HepG2 (cell line): Measurements from ENCODE around the gene PMM2. TPM values are rescaled to one million over a fixed set of nuclear protein-coding genes. Genes with fewer than 3 reads are reported as not detected.

Experiments
- BRD4 ChIP-seq: sonication (generic); formaldehyde crosslinking; IDR thresholded peaks from 2 replicates; pipeline ENCODE4 v1.4.0; 2020; ENCODE audit warnings: missing genetic modification reagents
- HNF4G ChIP-seq, 2 experiments: sonication (generic) in 1 of 2; formaldehyde crosslinking in 1 of 2; IDR thresholded peaks; 2 replicates each; pipeline versions ENCODE4 v1.4.0 to v1.6.1; 2011 to 2020; ENCODE audit warnings: borderline replicate concordance in 2 of 2, low read depth in 2 of 2, mild to moderate bottlenecking in 2 of 2, low read length in 1 of 2, missing genetic modification reagents in 1 of 2, moderate library complexity in 1 of 2
- MBD4 ChIP-seq: IDR thresholded peaks from 2 replicates; pipeline ENCODE4 v1.6.1; 2012; ENCODE audit warnings: low read length, inconsistent platforms, borderline replicate concordance
- MXD4 ChIP-seq: IDR thresholded peaks from 2 replicates; pipeline ENCODE4 v1.6.1; 2016; ENCODE audit warnings: mild to moderate bottlenecking, missing biosample characterization, missing genetic modification reagents
- NR2F6 ChIP-seq, 2 experiments: IDR thresholded peaks; 2 replicates each; pipeline ENCODE4 v1.6.1; 2016; ENCODE audit warnings: antibody characterized with exemption in 1 of 2, mild to moderate bottlenecking in 1 of 2
- SETDB1 ChIP-seq: sonication (generic); formaldehyde crosslinking; IDR thresholded peaks from 2 replicates; pipeline ENCODE4 v1.5.1; 2020; ENCODE audit warnings: missing genetic modification reagents, mild to moderate bottlenecking, borderline replicate concordance
- TBL1XR1 ChIP-seq: fragments of 150-350 bp; IDR thresholded peaks from 2 replicates; pipeline ENCODE4 v1.6.1; 2014; ENCODE audit warnings: borderline replicate concordance, low read length; ENCODE audit not compliant: partially characterized antibody
- ZFP41 ChIP-seq: sonication (generic); formaldehyde crosslinking; IDR thresholded peaks from 2 replicates; pipeline ENCODE4 v1.4.0; 2020; ENCODE audit warnings: mild to moderate bottlenecking, missing genetic modification reagents, borderline replicate concordance
- ZKSCAN5 ChIP-seq: sonication (generic); formaldehyde crosslinking; IDR thresholded peaks from 2 replicates; pipeline ENCODE4 v1.5.1; 2020; ENCODE audit warnings: mild to moderate bottlenecking, missing genetic modification reagents
- ZNF331 ChIP-seq: sonication (generic); formaldehyde crosslinking; IDR thresholded peaks from 2 replicates; pipeline ENCODE4 v1.4.0; 2020; ENCODE audit warnings: missing genetic modification reagents
- ZNF552 ChIP-seq: sonication (generic); formaldehyde crosslinking; IDR thresholded peaks from 2 replicates; pipeline ENCODE4 v1.9.0; 2022; ENCODE audit warnings: missing genetic modification reagents, mild to moderate bottlenecking, borderline replicate concordance
- ZNF619 ChIP-seq: sonication (generic); formaldehyde crosslinking; IDR thresholded peaks from 2 replicates; pipeline ENCODE4 v1.4.0; 2020; ENCODE audit warnings: mild to moderate bottlenecking, missing genetic modification reagents
- ZNF768 ChIP-seq: sonication (generic); formaldehyde crosslinking; IDR thresholded peaks from 2 replicates; pipeline ENCODE4 v1.4.0; 2020; ENCODE audit warnings: missing genetic modification reagents
- ZNF775 ChIP-seq: sonication (generic); formaldehyde crosslinking; IDR thresholded peaks from 2 replicates; pipeline ENCODE4 v1.4.0; 2020; ENCODE audit warnings: missing genetic modification reagents, mild to moderate bottlenecking, moderate library complexity, borderline replicate concordance
- polyA plus RNA-seq, 8 experiments: library from polyadenylated mRNA; depleted of rRNA in 3 of 8; stranded (reverse) in 7 of 8; unstranded in 1 of 8; fragments of >200 nt; fragmentation: Illumina TruSeq in 4 of 8; extraction: Trizol in 4 of 8; gene quantifications; 2 replicates each; pipeline versions ENCODE4 v1.2.1 to v1.2.3, GENCODE V29; 2011 to 2016; ENCODE audit warnings: low read depth in 4 of 8, missing spikeins in 1 of 8, mixed read lengths in 1 of 8; ENCODE audit not compliant: insufficient read depth in 1 of 8
- total RNA-seq, 5 experiments: library from RNA; depleted of rRNA; stranded (reverse); fragments of >200 nt; fragmentation: Illumina TruSeq; extraction: Trizol; gene quantifications; 2 replicates each; pipeline ENCODE4 v1.2.3, GENCODE V29; 2016; ENCODE audit warnings: low read depth in 1 of 5
- TF ChIP-seq, protein P1 (sequence below), 2 experiments: fragments of 450-650 bp in 1 of 2; sonication (generic) in 1 of 2; formaldehyde crosslinking in 1 of 2; IDR thresholded peaks; 2 replicates each; pipeline versions ENCODE4 v1.6.1 to v1.8.0; 2016 to 2022; ENCODE audit warnings: antibody characterized with exemption in 1 of 2, mild to moderate bottlenecking in 1 of 2, missing genetic modification reagents in 1 of 2
- TF ChIP-seq, protein P2 (sequence below): sonication (generic); formaldehyde crosslinking; IDR thresholded peaks from 2 replicates; pipeline ENCODE4 v1.5.0; 2020; ENCODE audit warnings: mild to moderate bottlenecking, missing genetic modification reagents

The PMM2 gene
- total and polyA plus RNA-seq, 2 of the 13 experiments (the other 11 are each of a cell fraction or from before 2014, with no cell fraction given), result 52.2 to 93.7 TPM

DNA sequence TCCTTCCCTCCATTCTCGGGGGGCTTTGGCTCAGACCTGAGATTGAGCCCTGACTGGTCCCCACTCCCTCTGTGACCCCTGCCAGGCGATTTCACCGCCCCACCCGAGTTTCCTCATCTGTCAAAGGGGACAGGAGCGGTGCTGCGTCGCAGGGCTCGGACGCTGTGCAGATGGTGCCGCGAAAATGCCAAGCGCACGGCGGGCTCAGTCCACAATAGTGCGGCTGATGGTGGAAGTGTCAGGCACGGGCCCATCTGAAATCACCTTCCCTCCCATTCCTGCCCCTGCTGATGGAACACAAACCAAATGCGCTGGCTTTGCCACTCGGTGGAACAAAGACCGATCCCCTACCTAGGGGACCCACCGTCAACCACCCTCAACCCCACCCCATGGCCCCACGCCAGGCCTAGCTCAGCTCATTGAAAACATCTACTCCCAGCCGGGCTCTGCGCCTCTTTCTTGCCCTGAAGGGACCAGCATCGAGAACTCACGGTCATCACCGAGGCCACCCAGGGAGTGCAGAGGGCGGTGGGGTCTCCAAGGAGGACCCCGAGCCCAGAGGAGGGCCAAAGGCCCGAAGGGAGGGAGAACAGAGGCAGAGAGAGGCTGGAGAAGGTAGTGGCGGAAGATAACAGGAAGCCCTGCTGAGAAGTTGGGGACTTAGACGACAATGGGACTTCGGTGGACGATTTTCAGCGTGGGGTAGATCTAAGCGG lies 69.7 kb downstream of the PMM2 start (continued):
- no peak for TF ChIP-seq MBD4
- TF ChIP-seq, protein P1, sequence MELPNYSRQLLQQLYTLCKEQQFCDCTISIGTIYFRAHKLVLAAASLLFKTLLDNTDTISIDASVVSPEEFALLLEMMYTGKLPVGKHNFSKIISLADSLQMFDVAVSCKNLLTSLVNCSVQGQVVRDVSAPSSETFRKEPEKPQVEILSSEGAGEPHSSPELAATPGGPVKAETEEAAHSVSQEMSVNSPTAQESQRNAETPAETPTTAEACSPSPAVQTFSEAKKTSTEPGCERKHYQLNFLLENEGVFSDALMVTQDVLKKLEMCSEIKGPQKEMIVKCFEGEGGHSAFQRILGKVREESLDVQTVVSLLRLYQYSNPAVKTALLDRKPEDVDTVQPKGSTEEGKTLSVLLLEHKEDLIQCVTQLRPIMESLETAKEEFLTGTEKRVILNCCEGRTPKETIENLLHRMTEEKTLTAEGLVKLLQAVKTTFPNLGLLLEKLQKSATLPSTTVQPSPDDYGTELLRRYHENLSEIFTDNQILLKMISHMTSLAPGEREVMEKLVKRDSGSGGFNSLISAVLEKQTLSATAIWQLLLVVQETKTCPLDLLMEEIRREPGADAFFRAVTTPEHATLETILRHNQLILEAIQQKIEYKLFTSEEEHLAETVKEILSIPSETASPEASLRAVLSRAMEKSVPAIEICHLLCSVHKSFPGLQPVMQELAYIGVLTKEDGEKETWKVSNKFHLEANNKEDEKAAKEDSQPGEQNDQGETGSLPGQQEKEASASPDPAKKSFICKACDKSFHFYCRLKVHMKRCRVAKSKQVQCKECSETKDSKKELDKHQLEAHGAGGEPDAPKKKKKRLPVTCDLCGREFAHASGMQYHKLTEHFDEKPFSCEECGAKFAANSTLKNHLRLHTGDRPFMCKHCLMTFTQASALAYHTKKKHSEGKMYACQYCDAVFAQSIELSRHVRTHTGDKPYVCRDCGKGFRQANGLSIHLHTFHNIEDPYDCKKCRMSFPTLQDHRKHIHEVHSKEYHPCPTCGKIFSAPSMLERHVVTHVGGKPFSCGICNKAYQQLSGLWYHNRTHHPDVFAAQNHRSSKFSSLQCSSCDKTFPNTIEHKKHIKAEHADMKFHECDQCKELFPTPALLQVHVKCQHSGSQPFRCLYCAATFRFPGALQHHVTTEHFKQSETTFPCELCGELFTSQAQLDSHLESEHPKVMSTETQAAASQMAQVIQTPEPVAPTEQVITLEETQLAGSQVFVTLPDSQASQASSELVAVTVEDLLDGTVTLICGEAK (IDR thresholded peaks at IDR 0.05), result no peak
- TF ChIP-seq, protein P1 (CRISPR knock-in tag; IDR thresholded peaks at IDR 0.05), result peak; percentile 75; the same call in 1 of the 2 replicates
- TF ChIP-seq, protein P2, sequence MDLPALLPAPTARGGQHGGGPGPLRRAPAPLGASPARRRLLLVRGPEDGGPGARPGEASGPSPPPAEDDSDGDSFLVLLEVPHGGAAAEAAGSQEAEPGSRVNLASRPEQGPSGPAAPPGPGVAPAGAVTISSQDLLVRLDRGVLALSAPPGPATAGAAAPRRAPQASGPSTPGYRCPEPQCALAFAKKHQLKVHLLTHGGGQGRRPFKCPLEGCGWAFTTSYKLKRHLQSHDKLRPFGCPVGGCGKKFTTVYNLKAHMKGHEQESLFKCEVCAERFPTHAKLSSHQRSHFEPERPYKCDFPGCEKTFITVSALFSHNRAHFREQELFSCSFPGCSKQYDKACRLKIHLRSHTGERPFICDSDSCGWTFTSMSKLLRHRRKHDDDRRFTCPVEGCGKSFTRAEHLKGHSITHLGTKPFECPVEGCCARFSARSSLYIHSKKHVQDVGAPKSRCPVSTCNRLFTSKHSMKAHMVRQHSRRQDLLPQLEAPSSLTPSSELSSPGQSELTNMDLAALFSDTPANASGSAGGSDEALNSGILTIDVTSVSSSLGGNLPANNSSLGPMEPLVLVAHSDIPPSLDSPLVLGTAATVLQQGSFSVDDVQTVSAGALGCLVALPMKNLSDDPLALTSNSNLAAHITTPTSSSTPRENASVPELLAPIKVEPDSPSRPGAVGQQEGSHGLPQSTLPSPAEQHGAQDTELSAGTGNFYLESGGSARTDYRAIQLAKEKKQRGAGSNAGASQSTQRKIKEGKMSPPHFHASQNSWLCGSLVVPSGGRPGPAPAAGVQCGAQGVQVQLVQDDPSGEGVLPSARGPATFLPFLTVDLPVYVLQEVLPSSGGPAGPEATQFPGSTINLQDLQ, result peak; percentile 34; the same call in 1 of the 2 replicates
- TF ChIP-seq ZNF552, result peak; percentile 44; the same call in 1 of the 2 replicates
- TF ChIP-seq ZNF331 (CRISPR knock-in tag), result 0 out of 2 replicates have a peak, but pooled peaks have one; percentile 5
- TF ChIP-seq ZFP41, result no peak
- no peak for TF ChIP-seq HNF4G (IDR thresholded peaks at IDR 0.05; ENCODE audit: borderline replicate concordance, low read depth, low read length)
- peak; percentile 39; the same call in 1 of the 2 replicates for TF ChIP-seq HNF4G (CRISPR knock-in tag; IDR thresholded peaks at IDR 0.05; ENCODE audit: borderline replicate concordance, low read depth)
- TF ChIP-seq ZKSCAN5, result peak; percentile 62; the same call in 1 of the 2 replicates
- no peak for TF ChIP-seq TBL1XR1
- no peak for TF ChIP-seq ZNF775
- TF ChIP-seq ZNF768 (CRISPR knock-in tag), result peak; percentile 50; the same call in 1 of the 2 replicates
- no peak for TF ChIP-seq ZNF619
- no peak for TF ChIP-seq SETDB1 (CRISPR knock-in tag)
- TF ChIP-seq BRD4 (CRISPR knock-in tag), result peak; percentile 55; the same call in 1 of the 2 replicates
- TF ChIP-seq NR2F6 (IDR thresholded peaks at IDR 0.05), result no peak
- no peak for TF ChIP-seq NR2F6 (CRISPR knock-in tag; IDR thresholded peaks at IDR 0.05)
- TF ChIP-seq MXD4 (CRISPR knock-in tag), result no peak
